UCSD-AML1 (cell line): ENCODE measurements around the gene ACTRT2.

Experiments used
- DNase-seq: peaks from one replicate; lab custom pipeline; 2025; ENCODE audit not compliant: unreplicated experiment; lab: John Stamatoyannopoulos, UW

ACTRT2 gene

GRCh38 chr1:3067301-3067670 lies 46.0 kb downstream of the ACTRT2 start:
- no peak for DNase-seq

GRCh38 chr1:3067671-3068563 lies 46.6 kb downstream of the ACTRT2 start:
- no peak for DNase-seq

- no peak for DNase-seq
Measured at GRCh38 chr1:3068564-3069431, 47.5 kb downstream of the ACTRT2 start, which contains the start of gene PRDM16. PRDM16 (plus strand) TSS chr1:3069203; CDS start chr1:3069260, 57 bp downstream.

- peak; percentile 50 for DNase-seq
Measured at GRCh38 chr1:3069491-3070308, 48.4 kb downstream of the ACTRT2 start.

- no peak for DNase-seq
Measured at GRCh38 chr1:3070309-3070643, 49.0 kb downstream of the ACTRT2 start.

GRCh38 chr1:3070644-3071564 lies 49.6 kb downstream of the ACTRT2 start:
- no peak for DNase-seq

- DNase-seq = no peak
Measured at GRCh38 chr1:3071565-3072390, 50.5 kb downstream of the ACTRT2 start.
